Uterus (tissue), 2 donors: Measurements from ENCODE around the gene RALGPS1.

ENCODE experiments used
- POLR2A ChIP-seq, 2 donors: fragments of 450-650 bp; IDR thresholded peaks; one replicate each; pipeline ENCODE4 v1.6.1; 2016; ENCODE audit warnings: antibody characterized with exemption in 2 of 2, mild to moderate bottlenecking in 1 of 2, moderate library complexity in 1 of 2
- TF ChIP-seq, protein P1 (sequence below), 4 experiments: fragments of 200-600 bp in 2 of 4; fragments of 450-650 bp in 2 of 4; sonication (generic) in 2 of 4; IDR thresholded peaks; one replicate each; pipeline ENCODE4 v1.5.1; 2016 to 2019; ENCODE audit warnings: antibody characterized with exemption in 4 of 4, mild to moderate bottlenecking in 2 of 4, moderate library complexity in 1 of 4

DNA sequence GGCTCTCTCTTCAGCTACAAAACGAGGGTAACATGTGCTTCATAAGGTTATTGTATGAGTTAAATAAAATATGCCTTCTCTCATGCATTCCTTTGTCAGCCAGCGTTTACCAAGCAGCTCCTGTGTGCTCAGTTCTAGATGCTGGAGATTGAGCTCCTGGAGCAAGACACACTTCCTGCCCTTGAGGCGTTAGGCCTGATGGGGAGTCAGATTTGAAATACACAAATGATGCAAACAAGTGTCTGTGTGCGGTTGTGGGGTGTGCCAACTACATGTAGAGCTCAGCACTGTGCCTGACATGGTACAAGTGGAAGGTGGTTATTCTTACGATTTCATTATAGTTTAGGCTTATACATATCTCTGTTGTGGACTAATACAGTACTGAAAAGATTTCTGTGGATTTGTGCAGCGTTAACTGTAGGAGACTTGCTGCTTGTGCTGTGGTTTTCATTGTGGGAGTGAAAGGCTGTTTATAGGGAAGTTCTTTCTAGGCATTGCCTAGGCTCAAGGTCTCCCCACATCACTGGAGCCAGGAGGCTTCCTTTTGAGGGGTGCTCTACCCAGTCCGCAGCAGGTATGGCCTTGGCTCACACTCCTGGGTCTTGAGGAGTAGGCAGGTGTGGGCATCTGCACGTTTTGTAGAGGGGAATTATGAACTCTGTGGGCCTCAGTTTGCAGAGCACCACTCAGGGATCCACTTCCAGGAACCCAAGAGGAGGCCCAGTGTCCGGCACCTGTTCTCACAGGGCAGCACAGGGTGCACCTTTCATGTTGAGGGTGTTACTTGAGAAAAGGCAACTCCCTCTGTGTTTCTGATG is 247.7 kb downstream of the RALGPS1 start:
- no peak for TF ChIP-seq POLR2A (IDR thresholded peaks at IDR 0.05)
- TF ChIP-seq, protein P1, sequence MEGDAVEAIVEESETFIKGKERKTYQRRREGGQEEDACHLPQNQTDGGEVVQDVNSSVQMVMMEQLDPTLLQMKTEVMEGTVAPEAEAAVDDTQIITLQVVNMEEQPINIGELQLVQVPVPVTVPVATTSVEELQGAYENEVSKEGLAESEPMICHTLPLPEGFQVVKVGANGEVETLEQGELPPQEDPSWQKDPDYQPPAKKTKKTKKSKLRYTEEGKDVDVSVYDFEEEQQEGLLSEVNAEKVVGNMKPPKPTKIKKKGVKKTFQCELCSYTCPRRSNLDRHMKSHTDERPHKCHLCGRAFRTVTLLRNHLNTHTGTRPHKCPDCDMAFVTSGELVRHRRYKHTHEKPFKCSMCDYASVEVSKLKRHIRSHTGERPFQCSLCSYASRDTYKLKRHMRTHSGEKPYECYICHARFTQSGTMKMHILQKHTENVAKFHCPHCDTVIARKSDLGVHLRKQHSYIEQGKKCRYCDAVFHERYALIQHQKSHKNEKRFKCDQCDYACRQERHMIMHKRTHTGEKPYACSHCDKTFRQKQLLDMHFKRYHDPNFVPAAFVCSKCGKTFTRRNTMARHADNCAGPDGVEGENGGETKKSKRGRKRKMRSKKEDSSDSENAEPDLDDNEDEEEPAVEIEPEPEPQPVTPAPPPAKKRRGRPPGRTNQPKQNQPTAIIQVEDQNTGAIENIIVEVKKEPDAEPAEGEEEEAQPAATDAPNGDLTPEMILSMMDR (IDR thresholded peaks at IDR 0.05): no peak
